GM12864 (cell line): ENCODE results near the gene LIPT2.

Experiments used
- DNase-seq: peaks from one replicate; pipeline ENCODE4 v3.0.0-alpha.2; 2011; ENCODE audit warnings: low read depth
- H3K4me3 ChIP-seq: 2 replicates; pipeline ENCODE4 v1.5.1; 2011; ENCODE audit warnings: mild to moderate bottlenecking, low read depth, low read length, control low read depth
- CTCF ChIP-seq: IDR thresholded peaks from 2 replicates; pipeline ENCODE4 v1.5.1; 2011; ENCODE audit warnings: low read depth, mild to moderate bottlenecking, moderate library complexity, low read length, control low read depth, inconsistent platforms; ENCODE audit errors: missing control alignments

The LIPT2 gene

GRCh38 chr11:74485868-74486267, 7.7 kb downstream of the LIPT2 start:
- no peak for TF ChIP-seq CTCF
- DNase-seq: no peak
- no peak overlapping the region for H3K4me3 ChIP-seq

- H3K4me3 ChIP-seq: no peak overlapping the region
- no peak for DNase-seq
- TF ChIP-seq CTCF: no peak
Observed at GRCh38 chr11:74480688-74481417, 12.7 kb downstream of the LIPT2 start.

- no peak for TF ChIP-seq CTCF
- no peak overlapping the region for H3K4me3 ChIP-seq
- DNase-seq: no peak
Observed at GRCh38 chr11:74479732-74480123, 13.8 kb downstream of the LIPT2 start.

DNA sequence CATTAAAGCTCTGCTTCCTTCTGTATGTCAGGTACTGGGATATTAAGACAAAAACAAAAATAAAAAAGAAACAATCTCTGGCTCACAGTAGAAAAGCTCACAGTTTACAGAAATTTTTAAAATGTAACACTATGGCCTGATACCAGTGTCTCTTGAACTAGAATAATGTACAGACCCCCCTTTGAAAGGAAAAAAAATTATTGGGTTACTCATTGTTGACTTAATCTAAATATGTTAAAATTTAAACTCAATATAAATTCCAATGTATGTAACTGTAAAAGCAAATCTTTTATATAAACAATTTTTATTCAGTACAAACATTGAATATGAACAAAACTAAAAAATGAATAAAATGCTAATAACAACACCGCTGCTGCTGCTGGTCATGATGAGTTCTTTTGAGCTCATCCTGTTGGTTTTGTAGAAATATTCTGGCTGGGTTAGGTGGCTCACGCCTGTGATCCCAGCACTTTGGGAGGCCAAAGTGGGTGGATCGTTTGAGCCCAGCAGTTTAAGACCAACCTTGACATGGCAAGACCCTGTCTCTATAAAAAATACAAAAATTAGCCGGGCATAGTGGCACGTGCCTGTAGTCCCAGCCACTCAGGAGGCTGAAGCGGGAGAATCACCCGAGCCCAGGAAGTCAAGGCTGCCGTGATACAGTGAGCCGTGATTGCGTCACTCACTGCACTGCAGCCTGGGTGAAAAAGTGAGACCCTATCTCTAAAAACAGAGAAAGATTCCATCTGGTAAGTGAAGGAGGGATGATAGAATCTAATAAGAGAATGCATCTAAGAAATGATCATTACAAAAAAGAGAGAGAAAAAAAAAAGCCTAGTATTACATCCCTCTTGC, 14.4 kb downstream of the LIPT2 start:
- DNase-seq: no peak
- no peak overlapping the region for H3K4me3 ChIP-seq
- no peak for TF ChIP-seq CTCF

- no peak for TF ChIP-seq CTCF
- no peak overlapping the region for H3K4me3 ChIP-seq
- no peak for DNase-seq
Observed at GRCh38 chr11:74476536-74476935, 17.0 kb downstream of the LIPT2 start.

DNA sequence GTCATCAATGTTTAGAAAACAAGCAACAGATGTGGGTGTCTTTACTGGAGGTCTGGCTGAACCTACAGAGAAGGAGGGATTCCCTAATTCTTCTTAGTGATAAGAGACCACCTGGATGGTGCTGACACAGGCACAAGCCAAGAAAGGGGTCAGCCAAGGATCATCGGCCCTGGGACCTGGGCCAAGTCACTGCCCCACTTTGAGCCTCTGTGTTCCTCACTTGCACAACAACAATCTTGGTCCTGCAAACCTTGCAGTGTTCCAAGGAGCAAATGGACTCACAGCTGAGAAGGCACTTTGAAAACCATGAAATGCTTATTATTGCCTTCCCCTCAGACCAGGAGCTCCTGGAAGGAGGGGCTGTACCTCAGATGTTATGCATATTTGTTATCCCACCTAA, 19.2 kb downstream of the LIPT2 start:
- TF ChIP-seq CTCF: no peak
- no peak for DNase-seq

More for the DNA sequence above, 19.2 kb downstream of the LIPT2 start:
- no peak overlapping the region for H3K4me3 ChIP-seq
